ENCODE measurements around the gene UBL3.
A peak's percentile ranks its signal among the peaks of the same experiment; 100 is the strongest.

UBL3 gene

GRCh38 chr13:29856426-29856825, 6.0 kb upstream of the UBL3 start:
- DNase-seq, result no peak

- no peak for DNase-seq
These were observed 5.4 kb upstream of the UBL3 start for GRCh38 chr13:29855784-29856183.

- no peak for DNase-seq
These were observed 4.6 kb upstream of the UBL3 start for GRCh38 chr13:29855009-29855408.

GRCh38 chr13:29853131-29853530, 2.7 kb upstream of the UBL3 start:
- no peak for DNase-seq

GRCh38 chr13:29852472-29853054, 2.1 kb upstream of the UBL3 start:
- DNase-seq, result no peak

- DNase-seq, result no peak
These were observed 645 bp downstream of the UBL3 start for GRCh38 chr13:29849731-29850212.

- DNase-seq, result peak; percentile 7
These were observed 1.3 kb downstream of the UBL3 start for GRCh38 chr13:29849071-29849631.

- no peak for DNase-seq
These were observed 2.9 kb downstream of the UBL3 start for GRCh38 chr13:29847501-29847983.

- DNase-seq, result no peak
These were observed 3.8 kb downstream of the UBL3 start for GRCh38 chr13:29846475-29847256.

- no peak for DNase-seq
These were observed 4.9 kb downstream of the UBL3 start for GRCh38 chr13:29845440-29846056.

- DNase-seq, result no peak
These were observed 6.0 kb downstream of the UBL3 start for GRCh38 chr13:29844441-29844840.

- no peak for DNase-seq
These were observed 9.8 kb downstream of the UBL3 start for GRCh38 chr13:29840585-29840984.

GRCh38 chr13:29835280-29836061, 14.9 kb downstream of the UBL3 start:
- no peak for DNase-seq

GRCh38 chr13:29832761-29833298, 17.6 kb downstream of the UBL3 start:
- DNase-seq, result no peak

GRCh38 chr13:29830000-29830399, 20.4 kb downstream of the UBL3 start:
- no peak for DNase-seq

- no peak for DNase-seq
These were observed 31.3 kb downstream of the UBL3 start for GRCh38 chr13:29819143-29819542.

GRCh38 chr13:29817604-29818378, 32.6 kb downstream of the UBL3 start:
- no peak for DNase-seq

- DNase-seq, result no peak
These were observed 33.7 kb downstream of the UBL3 start for GRCh38 chr13:29816715-29817114.

- DNase-seq, result no peak
These were observed 35.1 kb downstream of the UBL3 start for GRCh38 chr13:29815336-29815735.

- DNase-seq, result no peak
These were observed 39.5 kb downstream of the UBL3 start for GRCh38 chr13:29810898-29811297.

GRCh38 chr13:29810145-29810742, 40.2 kb downstream of the UBL3 start:
- no peak for DNase-seq
